Neural cell (in vitro differentiated cells): ENCODE measurements around the gene RPL18A. TPM values are rescaled to one million over a fixed set of nuclear protein-coding genes. Genes with fewer than 3 reads are reported as not detected.
A peak's percentile ranks its signal among the peaks of the same experiment; 100 is the strongest.

ENCODE experiments used
- H2AFZ ChIP-seq: fragments of 200-600, 300-800 bp; sonication (generic), shearing (Covaris generic); 2 replicates; pipeline ENCODE4 v1.6.0; 2014; ENCODE audit warnings: low read depth, mild to moderate bottlenecking, antibody characterized with exemption, low read length, moderate library complexity
- H3F3A ChIP-seq: fragments of 200-600 bp; shearing (Covaris generic); 2 replicates; pipeline ENCODE4 v1.6.1; 2016; ENCODE audit warnings: mild to moderate bottlenecking, moderate library complexity, mixed read lengths, antibody characterized with exemption, low read length; ENCODE audit not compliant: insufficient read depth, poor library complexity, severe bottlenecking
- H3K27ac ChIP-seq: fragments of 200-600, 300-800 bp; sonication (generic), shearing (Covaris generic); 2 replicates; pipeline ENCODE4 v1.5.1; 2014; ENCODE audit warnings: mild to moderate bottlenecking, low read length, moderate library complexity
- H3K27me3 ChIP-seq: fragments of 300-800, 200-600 bp; sonication (generic), shearing (Covaris generic); 2 replicates; pipeline ENCODE4 v1.6.0; 2014; ENCODE audit warnings: mild to moderate bottlenecking, low read depth, low read length, moderate library complexity; ENCODE audit not compliant: insufficient read depth
- H3K36me3 ChIP-seq: fragments of 300-800, 200-600 bp; sonication (generic), shearing (Covaris generic); 2 replicates; pipeline ENCODE4 v1.5.1; 2014; ENCODE audit warnings: mild to moderate bottlenecking, antibody characterized with exemption, low read length, moderate library complexity; ENCODE audit not compliant: insufficient read depth
- H3K4me2 ChIP-seq: fragments of 300-800, 200-600 bp; sonication (generic), shearing (Covaris generic); 2 replicates; pipeline ENCODE4 v1.6.0; 2014; ENCODE audit warnings: mild to moderate bottlenecking, low read length
- H3K4me3 ChIP-seq: fragments of 300-800, 200-600 bp; sonication (generic), shearing (Covaris generic); 2 replicates; pipeline ENCODE4 v1.5.1; 2014; ENCODE audit warnings: mild to moderate bottlenecking, low read length, moderate library complexity
- H3K79me2 ChIP-seq: fragments of 200-600 bp; shearing (Covaris generic); replicated peaks from 2 replicates; pipeline ENCODE4 v1.6.0; 2014; ENCODE audit warnings: mild to moderate bottlenecking, low read length, moderate library complexity; ENCODE audit not compliant: insufficient read depth
- H3K9ac ChIP-seq: fragments of 300-800, 200-600 bp; sonication (generic), shearing (Covaris generic); 2 replicates; pipeline ENCODE4 v1.6.1; 2016; ENCODE audit warnings: mild to moderate bottlenecking, low read length, mixed read lengths
- H3K9me2 ChIP-seq: fragments of 200-600 bp; shearing (Covaris generic); 2 replicates; pipeline ENCODE4 v1.6.1; 2016; ENCODE audit warnings: mild to moderate bottlenecking, low read length, mixed read lengths; ENCODE audit not compliant: insufficient read depth
- H3K9me3 ChIP-seq: fragments of 200-600, 300-800 bp; sonication (generic), shearing (Covaris generic); 2 replicates; pipeline ENCODE4 v1.6.1; 2016; ENCODE audit warnings: mild to moderate bottlenecking, mixed run types, low read length, moderate library complexity, mixed read lengths
- H4K20me1 ChIP-seq: fragments of 200-600 bp; shearing (Covaris generic); 2 replicates; pipeline ENCODE4 v1.6.1; 2016; ENCODE audit warnings: mild to moderate bottlenecking, mixed run types; ENCODE audit not compliant: insufficient read depth
- CTCF ChIP-seq: fragments of 450-650 bp; IDR thresholded peaks from 2 replicates; pipeline ENCODE4 v1.5.1; 2014; ENCODE audit warnings: antibody characterized with exemption, mild to moderate bottlenecking, moderate library complexity; ENCODE audit not compliant: poor library complexity, severe bottlenecking
- EP300 ChIP-seq: fragments of 450-650 bp; conservative IDR thresholded peaks from 2 replicates; pipeline ENCODE4 v1.6.1; 2014; ENCODE audit warnings: antibody characterized with exemption, mild to moderate bottlenecking, moderate library complexity; ENCODE audit not compliant: poor library complexity, severe bottlenecking
- EZH2 ChIP-seq: fragments of 200-600, 300-800 bp; shearing (Covaris generic), sonication (generic); IDR thresholded peaks from 2 replicates; pipeline ENCODE4 v1.6.1; 2014; ENCODE audit warnings: antibody characterized with exemption, low read length, borderline replicate concordance, mild to moderate bottlenecking; ENCODE audit not compliant: insufficient read depth, poor library complexity, severe bottlenecking
- MXI1 ChIP-seq: fragments of 450-650 bp; conservative IDR thresholded peaks from 2 replicates; pipeline ENCODE4 v1.6.1; 2014; ENCODE audit warnings: antibody characterized with exemption, mild to moderate bottlenecking; ENCODE audit not compliant: poor library complexity, severe bottlenecking
- POLR2AphosphoS5 ChIP-seq: IDR thresholded peaks from 2 replicates; pipeline ENCODE4 v1.6.1; 2012
- RAD21 ChIP-seq: fragments of 450-650 bp; conservative IDR thresholded peaks from 2 replicates; pipeline ENCODE4 v1.6.1; 2014; ENCODE audit warnings: antibody characterized with exemption, mild to moderate bottlenecking, moderate library complexity
- REST ChIP-seq: IDR thresholded peaks from 2 replicates; pipeline ENCODE4 v1.6.1; 2012; ENCODE audit warnings: borderline replicate concordance
- SMC3 ChIP-seq: fragments of 450-650 bp; conservative IDR thresholded peaks from 2 replicates; pipeline ENCODE4 v1.6.1; 2014; ENCODE audit warnings: antibody characterized with exemption, mild to moderate bottlenecking, moderate library complexity; ENCODE audit not compliant: poor library complexity
- TAF1 ChIP-seq: IDR thresholded peaks from 2 replicates; pipeline ENCODE4 v1.6.1; 2012; ENCODE audit warnings: low read depth
- polyA plus RNA-seq: library from polyadenylated mRNA; depleted of rRNA; stranded (reverse); fragments of >200 nt; gene quantifications from 2 replicates; pipeline ENCODE4 v1.2.3, GENCODE V29; 2014

The RPL18A gene
- polyA plus RNA-seq, 1 donor from 2014 or later: 681 TPM

GRCh38 chr19:17873786-17874757 lies 14.4 kb downstream of the RPL18A start:
- H4K20me1 ChIP-seq: no peaks in the 10 kb centered on the region
- no peak overlapping the region for H3K4me2 ChIP-seq
- no peaks in the 10 kb centered on the region for H3K79me2 ChIP-seq
- no peaks in the 10 kb centered on the region for H3F3A ChIP-seq
- H3K27me3 ChIP-seq: peaks cover 5% of the 10 kb centered on the region
- H3K9me3 ChIP-seq: no peaks in the 10 kb centered on the region
- H3K9me2 ChIP-seq: no peaks in the 10 kb centered on the region
- no peak for TF ChIP-seq MXI1
- TF ChIP-seq REST: no peak
- no peak for TF ChIP-seq EP300
- TF ChIP-seq RAD21: no peak
- no peak for TF ChIP-seq EZH2
- no peak for TF ChIP-seq SMC3
- TF ChIP-seq TAF1: no peak
- TF ChIP-seq POLR2AphosphoS5: no peak
- no peak for TF ChIP-seq CTCF
- no peak overlapping the region for H3K9ac ChIP-seq
- H3K36me3 ChIP-seq: no peaks in the 10 kb centered on the region
- no peak overlapping the region for H2AFZ ChIP-seq
- no peak overlapping the region for H3K27ac ChIP-seq
- H3K4me3 ChIP-seq: peak overlapping the region; percentile 53

- Histone ChIP-seq H3K9me3 (no peaks in the 10 kb centered on the region), H3K27me3 (peaks cover 5% of the 10 kb centered on the region), H3K36me3 (no peaks in the 10 kb centered on the region), H3K9me2 (no peaks in the 10 kb centered on the region), H3F3A (no peaks in the 10 kb centered on the region), H3K9ac (no peak overlapping the region), H3K79me2 (no peaks in the 10 kb centered on the region), H4K20me1 (no peaks in the 10 kb centered on the region), H2AFZ (no peak overlapping the region), H3K4me2 (no peak overlapping the region), H3K27ac (no peak overlapping the region), H3K4me3 (no peak overlapping the region)
- no peak for TF ChIP-seq TAF1
- no peak for TF ChIP-seq EZH2
- no peak for TF ChIP-seq CTCF
- TF ChIP-seq EP300: no peak
- TF ChIP-seq SMC3: no peak
- TF ChIP-seq RAD21: no peak
- no peak for TF ChIP-seq POLR2AphosphoS5
- TF ChIP-seq MXI1: no peak
- no peak for TF ChIP-seq REST
These were observed 15.0 kb downstream of the RPL18A start for GRCh38 chr19:17874758-17875135.
